A673 (cell line): Measurements from ENCODE around the gene GET3. TPM values are rescaled to one million over a fixed set of nuclear protein-coding genes. Genes with fewer than 3 reads are reported as not detected.
A peak's percentile ranks its signal among the peaks of the same experiment; 100 is the strongest.
"Not testable (repeated sequence)": the region's sequence is repeated elsewhere in the genome, so short reads cannot be mapped to it uniquely, and the experiment has no call there.

Source experiments
- BruUV-seq: library from RNA; stranded (reverse); fragments of 400-500 nt; replicated peaks from 2 replicates; lab custom pipeline; 2021; lab: Mats Ljungman, UMichigan
- CTCF ChIA-PET: fragments of 300-600 bp; sonication (Branson Sonifier 250); formaldehyde crosslinking; loops from one replicate; lab custom pipeline; 2022; ENCODE audit warnings: antibody characterized with exemption; lab: Charles Lee
- POLR2A ChIA-PET: fragments of 300-600 bp; sonication (Branson Sonifier 250); formaldehyde crosslinking; loops from one replicate; lab custom pipeline; 2022; ENCODE audit warnings: antibody characterized with exemption; ENCODE audit not compliant: low non-redundant PET; lab: Charles Lee
- DNase-seq: peaks from one replicate; pipeline ENCODE4 v3.0.0-alpha.2; 2015; ENCODE audit warnings: low spot score
- H3K27ac ChIP-seq: fragments of 200-600 bp; sonication (generic); 2 replicates; pipeline ENCODE4 v1.5.1; 2016; ENCODE audit warnings: mixed run types, low read depth, mild to moderate bottlenecking, mixed read lengths, antibody characterized with exemption, low read length; ENCODE audit not compliant: poor library complexity, severe bottlenecking
- H3K27me3 ChIP-seq: fragments of 200-600 bp; sonication (generic); replicated peaks from 2 replicates; pipeline ENCODE4 v1.6.1; 2017; ENCODE audit warnings: mixed run types, low read depth, mild to moderate bottlenecking, mixed read lengths, antibody characterized with exemption, low read length; ENCODE audit not compliant: insufficient read depth, poor library complexity
- H3K36me3 ChIP-seq: fragments of 200-600 bp; sonication (generic); 2 replicates; pipeline ENCODE4 v1.6.1; 2016; ENCODE audit warnings: mixed run types, mild to moderate bottlenecking, mixed read lengths, antibody characterized with exemption, low read length; ENCODE audit not compliant: insufficient read depth, poor library complexity, severe bottlenecking
- H3K4me1 ChIP-seq: fragments of 200-600 bp; sonication (generic); 2 replicates; pipeline ENCODE4 v1.6.1; 2017; ENCODE audit warnings: mixed run types, mild to moderate bottlenecking, mixed read lengths, antibody characterized with exemption, low read length; ENCODE audit not compliant: insufficient read depth, poor library complexity, severe bottlenecking
- H3K4me3 ChIP-seq: fragments of 200-600 bp; sonication (generic); 2 replicates; pipeline ENCODE4 v1.5.1; 2016; ENCODE audit warnings: low read depth, mixed run types, mild to moderate bottlenecking, mixed read lengths, low read length; ENCODE audit not compliant: poor library complexity, severe bottlenecking
- H3K9me3 ChIP-seq: fragments of 200-600 bp; sonication (generic); 2 replicates; pipeline ENCODE4 v1.6.1; 2016; ENCODE audit warnings: mixed run types, low read depth, mild to moderate bottlenecking, mixed read lengths, antibody characterized with exemption, low read length; ENCODE audit not compliant: poor library complexity, severe bottlenecking
- EZH2 ChIP-seq: fragments of 200-600 bp; sonication (generic); IDR thresholded peaks from 2 replicates; pipeline ENCODE4 v1.6.1; 2017; ENCODE audit warnings: borderline replicate concordance, low read depth, mild to moderate bottlenecking, mixed read lengths, antibody characterized with exemption, low read length; ENCODE audit not compliant: poor library complexity, severe bottlenecking
- intact Hi-C: fragments of 100-400 bp; cut with micrococcal nuclease; formaldehyde crosslinking; loops from one replicate; pipeline ENCODE4 v1.10.0; 2022; ENCODE audit not compliant: unreplicated experiment
- total RNA-seq: library from RNA; stranded (reverse); gene quantifications from 2 replicates; pipeline ENCODE4 v1.2.3, GENCODE V29; 2021
- TF ChIP-seq, protein P1 (sequence below): fragments of 300-800, 200-600 bp; sonication (generic); conservative IDR thresholded peaks from 2 replicates; pipeline ENCODE4 v1.5.1; 2017; ENCODE audit warnings: low read depth, mild to moderate bottlenecking, antibody characterized with exemption, low read length, moderate library complexity, mixed read lengths

The GET3 gene
- total RNA-seq, 1 experiment from 2014 or later, result 91.7 TPM

DNA sequence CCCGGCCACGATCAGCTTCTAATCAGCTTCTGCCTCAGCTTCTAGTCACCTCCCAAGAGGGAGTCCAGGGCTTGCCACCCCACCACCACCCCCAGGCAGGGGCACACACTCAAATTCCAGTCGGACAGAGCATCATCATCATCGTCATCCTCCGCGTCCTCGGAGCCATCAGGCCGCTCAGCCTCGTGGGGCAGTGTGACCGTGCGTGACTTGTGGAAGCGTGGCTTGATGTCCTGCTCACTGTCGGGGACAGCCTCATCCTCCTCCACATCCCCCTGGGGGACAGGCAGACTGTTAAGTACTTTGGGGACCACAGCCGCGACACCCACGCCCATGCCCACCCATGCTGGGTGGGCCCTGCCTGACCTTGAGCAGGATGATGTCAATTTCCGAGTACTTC is 26.1 kb upstream of the GET3 start:
- no peaks in the 10 kb centered on the region for H3K9me3 ChIP-seq
- peaks cover 91% of the 10 kb centered on the region for H3K36me3 ChIP-seq
- BruUV-seq, result no TSS peak
- intact Hi-C loops, result no loop called here
- DNase-seq, result no peak
- no peak overlapping the region for H3K27ac ChIP-seq
- no peak overlapping the region for H3K4me3 ChIP-seq
- ChIA-PET CTCF (no interaction called here), POLR2A (interaction anchor here (0.9 kb wide), 1 partner anchor 15 kb away, joined by 3 read pairs; the partner anchor contains the start of gene FBXW9)
- no peaks in the 10 kb centered on the region for H3K27me3 ChIP-seq
- no peaks in the 10 kb centered on the region for H3K4me1 ChIP-seq
- TF ChIP-seq, protein P1, sequence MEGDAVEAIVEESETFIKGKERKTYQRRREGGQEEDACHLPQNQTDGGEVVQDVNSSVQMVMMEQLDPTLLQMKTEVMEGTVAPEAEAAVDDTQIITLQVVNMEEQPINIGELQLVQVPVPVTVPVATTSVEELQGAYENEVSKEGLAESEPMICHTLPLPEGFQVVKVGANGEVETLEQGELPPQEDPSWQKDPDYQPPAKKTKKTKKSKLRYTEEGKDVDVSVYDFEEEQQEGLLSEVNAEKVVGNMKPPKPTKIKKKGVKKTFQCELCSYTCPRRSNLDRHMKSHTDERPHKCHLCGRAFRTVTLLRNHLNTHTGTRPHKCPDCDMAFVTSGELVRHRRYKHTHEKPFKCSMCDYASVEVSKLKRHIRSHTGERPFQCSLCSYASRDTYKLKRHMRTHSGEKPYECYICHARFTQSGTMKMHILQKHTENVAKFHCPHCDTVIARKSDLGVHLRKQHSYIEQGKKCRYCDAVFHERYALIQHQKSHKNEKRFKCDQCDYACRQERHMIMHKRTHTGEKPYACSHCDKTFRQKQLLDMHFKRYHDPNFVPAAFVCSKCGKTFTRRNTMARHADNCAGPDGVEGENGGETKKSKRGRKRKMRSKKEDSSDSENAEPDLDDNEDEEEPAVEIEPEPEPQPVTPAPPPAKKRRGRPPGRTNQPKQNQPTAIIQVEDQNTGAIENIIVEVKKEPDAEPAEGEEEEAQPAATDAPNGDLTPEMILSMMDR, result no peak
- TF ChIP-seq EZH2, result no peak

GRCh38 chr19:12712077-12712476 is 25.2 kb upstream of the GET3 start:
- peaks cover 88% of the 10 kb centered on the region for H3K36me3 ChIP-seq
- H3K4me1 ChIP-seq, H3K27me3 ChIP-seq, H3K27ac ChIP-seq, BruUV-seq, POLR2A ChIA-PET, DNase-seq, H3K4me3 ChIP-seq, CTCF ChIA-PET, H3K9me3 ChIP-seq, intact Hi-C loops: not testable (repeated sequence)
- TF ChIP-seq, protein P1, result 0 out of 2 replicates have a peak, but pooled peaks have one; percentile 25

DNA sequence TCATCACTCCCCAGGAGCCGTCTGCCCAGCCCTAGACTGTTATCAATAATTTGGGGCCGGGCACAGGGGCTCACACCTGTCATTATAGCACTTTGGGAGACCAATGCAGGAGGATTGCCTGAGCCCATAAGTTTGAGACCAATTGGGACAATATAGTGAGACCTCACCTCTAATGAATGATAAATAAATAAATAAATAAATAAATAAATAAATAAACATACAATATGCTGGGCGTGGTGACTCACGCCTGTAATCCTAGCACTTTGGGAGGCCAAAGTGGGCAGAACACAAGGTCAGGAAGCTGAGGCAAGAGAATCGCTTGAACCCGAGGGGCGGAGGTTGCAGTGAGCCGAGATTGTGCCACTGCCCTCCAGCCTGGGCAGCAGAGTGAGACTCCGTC is 24.0 kb upstream of the GET3 start:
- H3K4me3 ChIP-seq, BruUV-seq, DNase-seq, intact Hi-C loops, H3K4me1 ChIP-seq, H3K27me3 ChIP-seq, CTCF ChIA-PET, POLR2A ChIA-PET, H3K9me3 ChIP-seq, H3K27ac ChIP-seq: not testable (repeated sequence)
- peaks cover 85% of the 10 kb centered on the region for H3K36me3 ChIP-seq

- no peak overlapping the region for H3K4me3 ChIP-seq
- H3K9me3 ChIP-seq, result no peaks in the 10 kb centered on the region
- intact Hi-C loops, result no loop called here
- H3K27ac ChIP-seq, result no peak overlapping the region
- peaks cover under 1% of the 10 kb centered on the region for H3K4me1 ChIP-seq
- ChIA-PET POLR2A (no interaction called here), CTCF (no interaction called here)
- TF ChIP-seq EZH2, result no peak
- TF ChIP-seq, protein P1, result no peak
- DNase-seq, result no peak
- no TSS peak for BruUV-seq
- H3K36me3 ChIP-seq, result peaks cover 85% of the 10 kb centered on the region
- H3K27me3 ChIP-seq, result no peaks in the 10 kb centered on the region
Measured at GRCh38 chr19:12715102-12715501, 22.2 kb upstream of the GET3 start.
